Measurements from ENCODE around the gene ASCC1.

DNA sequence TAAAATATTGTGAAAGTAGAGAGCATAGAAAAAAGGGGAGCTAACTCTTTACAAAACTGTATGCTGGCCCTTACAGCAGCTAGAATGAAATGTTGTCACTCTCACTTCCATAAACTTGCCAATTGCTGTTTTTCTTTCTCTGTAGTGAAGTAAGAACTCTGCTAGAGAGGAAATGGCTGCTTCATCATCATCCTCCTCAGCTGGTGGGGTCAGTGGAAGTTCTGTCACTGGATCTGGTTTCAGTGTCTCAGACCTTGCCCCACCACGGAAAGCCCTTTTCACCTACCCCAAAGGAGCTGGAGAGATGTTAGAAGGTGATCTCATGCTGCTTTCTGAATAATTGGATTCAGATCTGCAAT, 7.6 kb upstream of the ASCC1 start:
- TF ChIP-seq CTCF (conservative IDR thresholded peaks at IDR 0.05; ENCODE audit: low read depth, low read length) (no peak), EZH2 (IDR thresholded peaks at IDR 0.05; ENCODE audit: borderline replicate concordance, low read depth, low read length, poor library complexity, severe bottlenecking) (no peak)
